Measurements from ENCODE around the gene TNK2.

DNA sequence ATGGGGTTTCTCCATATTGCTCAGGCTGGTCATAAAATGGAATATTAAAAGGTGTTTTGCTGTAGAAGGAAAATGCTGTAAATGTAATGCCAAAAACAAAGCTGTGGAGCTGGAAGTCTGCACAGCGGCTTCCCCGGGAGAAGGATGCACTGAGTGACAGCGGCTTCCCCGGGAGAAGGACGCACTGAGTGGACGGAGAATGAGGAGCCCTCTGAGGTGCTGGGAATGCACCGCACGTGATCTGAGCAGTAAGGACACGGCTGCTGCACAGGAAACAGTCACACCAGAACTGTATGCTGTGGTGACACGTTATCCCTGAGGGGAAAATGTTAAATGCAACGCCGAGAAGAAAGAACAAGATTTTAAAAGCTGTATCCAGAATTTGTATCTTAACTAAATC, 24.6 kb downstream of the TNK2 start:
- TF ChIP-seq, protein P1, sequence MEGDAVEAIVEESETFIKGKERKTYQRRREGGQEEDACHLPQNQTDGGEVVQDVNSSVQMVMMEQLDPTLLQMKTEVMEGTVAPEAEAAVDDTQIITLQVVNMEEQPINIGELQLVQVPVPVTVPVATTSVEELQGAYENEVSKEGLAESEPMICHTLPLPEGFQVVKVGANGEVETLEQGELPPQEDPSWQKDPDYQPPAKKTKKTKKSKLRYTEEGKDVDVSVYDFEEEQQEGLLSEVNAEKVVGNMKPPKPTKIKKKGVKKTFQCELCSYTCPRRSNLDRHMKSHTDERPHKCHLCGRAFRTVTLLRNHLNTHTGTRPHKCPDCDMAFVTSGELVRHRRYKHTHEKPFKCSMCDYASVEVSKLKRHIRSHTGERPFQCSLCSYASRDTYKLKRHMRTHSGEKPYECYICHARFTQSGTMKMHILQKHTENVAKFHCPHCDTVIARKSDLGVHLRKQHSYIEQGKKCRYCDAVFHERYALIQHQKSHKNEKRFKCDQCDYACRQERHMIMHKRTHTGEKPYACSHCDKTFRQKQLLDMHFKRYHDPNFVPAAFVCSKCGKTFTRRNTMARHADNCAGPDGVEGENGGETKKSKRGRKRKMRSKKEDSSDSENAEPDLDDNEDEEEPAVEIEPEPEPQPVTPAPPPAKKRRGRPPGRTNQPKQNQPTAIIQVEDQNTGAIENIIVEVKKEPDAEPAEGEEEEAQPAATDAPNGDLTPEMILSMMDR (IDR thresholded peaks at IDR 0.05 in 4 of 5, conservative IDR thresholded peaks at IDR 0.05 in 1 of 5) = no peak
- no peak for TF ChIP-seq POLR2A (IDR thresholded peaks at IDR 0.05)

Measured in gastrocnemius medialis (tissue), 4 donors.